H1 (cell line): ENCODE measurements around the gene SLC46A3. TPM values are rescaled to one million over a fixed set of nuclear protein-coding genes. Genes with fewer than 3 reads are reported as not detected.

ENCODE experiments used
- CTCF ChIA-PET: fragments of 300-600 bp; sonication (Branson Sonifier 250); formaldehyde crosslinking; loops from one replicate; lab custom pipeline; 2021; ENCODE audit not compliant: partially characterized antibody; lab: Charles Lee
- POLR2A ChIA-PET: fragments of 300-600 bp; sonication (Branson Sonifier 250); formaldehyde crosslinking; loops from one replicate; lab custom pipeline; 2021; ENCODE audit warnings: inconsistent platforms; ENCODE audit not compliant: partially characterized antibody; lab: Charles Lee
- DNase-seq, 2 experiments: peaks; one replicate each; pipeline versions ENCODE4 v3.0.0 to v3.0.0-alpha.2; 2010 to 2022; ENCODE audit warnings: low spot score in 2 of 2, low read depth in 1 of 2, mixed read lengths in 1 of 2
- FAIRE-seq: peaks from 2 replicates; lab custom pipeline; 2011; peaks lifted over from hg19 to GRCh38; lab: Jason Lieb, UNC
- H2AFZ ChIP-seq: 2 replicates; pipeline ENCODE4 v1.8.1; 2012; ENCODE audit warnings: low read length, inconsistent platforms
- H2AK5ac ChIP-seq: 2 replicates; pipeline ENCODE4 v1.6.1; 2013; ENCODE audit warnings: low read depth, low read length
- H2BK120ac ChIP-seq: replicated peaks from 2 replicates; pipeline ENCODE3; 2013; ENCODE audit warnings: low read depth, low read length, inconsistent platforms
- H2BK12ac ChIP-seq: 2 replicates; pipeline ENCODE4 v1.6.1; 2013; ENCODE audit warnings: low read depth, low read length
- H2BK15ac ChIP-seq: 2 replicates; pipeline ENCODE4 v1.6.1; 2013; ENCODE audit warnings: low read length
- H2BK20ac ChIP-seq: 2 replicates; pipeline ENCODE4 v1.6.1; 2013; ENCODE audit warnings: low read length
- H2BK5ac ChIP-seq: 2 replicates; pipeline ENCODE4 v1.6.1; 2013; ENCODE audit warnings: low read depth, low read length
- H3K14ac ChIP-seq: 2 replicates; pipeline ENCODE4 v1.6.1; 2013; ENCODE audit warnings: inconsistent platforms; ENCODE audit not compliant: insufficient read length
- H3K18ac ChIP-seq: 2 replicates; pipeline ENCODE4 v1.6.1; 2013; ENCODE audit warnings: low read length; ENCODE audit errors: extremely low read depth
- H3K23ac ChIP-seq: 2 replicates; pipeline ENCODE4 v1.6.1; 2013; ENCODE audit warnings: inconsistent platforms; ENCODE audit not compliant: insufficient read length
- H3K23me2 ChIP-seq: 2 replicates; pipeline ENCODE4 v1.6.1; 2013; ENCODE audit warnings: low read depth, low read length
- H3K27ac ChIP-seq: 2 replicates; pipeline ENCODE4 v1.6.1; 2011; ENCODE audit warnings: low read depth, low read length, inconsistent platforms
- H3K27me3 ChIP-seq, 4 experiments: replicated peaks in 1 of 4; 1 replicate in 1 of 4; 2 replicates in 3 of 4; pipeline versions ENCODE4 v1.6.1 to v1.8.1; 2011 to 2013; ENCODE audit warnings: low read length in 3 of 4, mild to moderate bottlenecking in 3 of 4, inconsistent platforms in 2 of 4, mixed read lengths in 2 of 4, moderate library complexity in 1 of 4; ENCODE audit not compliant: control insufficient read depth in 3 of 4, insufficient read depth in 3 of 4; ENCODE audit errors: extremely low read depth in 1 of 4
- H3K36me3 ChIP-seq, 4 experiments: 2 replicates each; pipeline versions ENCODE4 v1.6.1 to v1.8.1; 2011 to 2013; ENCODE audit warnings: mild to moderate bottlenecking in 4 of 4, low read length in 3 of 4, moderate library complexity in 2 of 4, control low read depth in 1 of 4, inconsistent platforms in 1 of 4; ENCODE audit not compliant: insufficient read depth in 4 of 4, control insufficient read depth in 2 of 4
- H3K4ac ChIP-seq: replicated peaks from 2 replicates; pipeline ENCODE3; 2013; ENCODE audit warnings: low read length, low read depth, mixed read lengths, inconsistent platforms; ENCODE audit not compliant: insufficient read length
- H3K4me1 ChIP-seq, 4 experiments: replicated peaks in 1 of 4; 1 replicate in 1 of 4; 2 replicates in 3 of 4; pipeline versions ENCODE4 v1.6.1 to v1.8.1; 2011 to 2013; ENCODE audit warnings: low read length in 3 of 4, inconsistent platforms in 2 of 4, mixed read lengths in 1 of 4; ENCODE audit not compliant: insufficient read depth in 4 of 4, control insufficient read depth in 3 of 4
- H3K4me2 ChIP-seq, 2 experiments: 2 replicates each; pipeline versions ENCODE4 v1.6.1 to v1.8.1; 2011 to 2013; ENCODE audit warnings: low read depth in 2 of 2, low read length in 2 of 2, control low read depth in 1 of 2, inconsistent platforms in 1 of 2, mild to moderate bottlenecking in 1 of 2; ENCODE audit not compliant: insufficient read depth in 1 of 2
- H3K4me3 ChIP-seq, 4 experiments: fragments of 200-600, 300-600 bp in 1 of 4; sonication (generic), shearing (Covaris generic), sonication (Bioruptor Twin) in 1 of 4; 2 replicates each; pipeline versions ENCODE4 v1.5.1 to v1.8.1; 2011 to 2016; ENCODE audit warnings: low read length in 4 of 4, low read depth in 3 of 4, control low read depth in 2 of 4, inconsistent platforms in 2 of 4, mild to moderate bottlenecking in 2 of 4, mixed read lengths in 1 of 4, moderate library complexity in 1 of 4; ENCODE audit not compliant: insufficient read depth in 2 of 4; ENCODE audit errors: extremely low read depth in 1 of 4
- H3K56ac ChIP-seq: replicated peaks from 2 replicates; pipeline ENCODE3; 2013; ENCODE audit warnings: low read depth, mild to moderate bottlenecking, mixed read lengths, low read length, inconsistent platforms; ENCODE audit not compliant: insufficient read length
- H3K79me1 ChIP-seq: 2 replicates; pipeline ENCODE4 v1.6.1; 2013; ENCODE audit warnings: low read depth, low read length, control low read depth
- H3K79me2 ChIP-seq, 2 experiments: 2 replicates each; pipeline versions ENCODE4 v1.6.1 to v1.8.1; 2012 to 2013; ENCODE audit warnings: low read length in 2 of 2, mild to moderate bottlenecking in 2 of 2, inconsistent platforms in 1 of 2; ENCODE audit not compliant: insufficient read depth in 2 of 2, control insufficient read depth in 1 of 2
- H3K9ac ChIP-seq, 4 experiments: replicated peaks in 1 of 4; 1 replicate in 1 of 4; 2 replicates in 3 of 4; pipeline versions ENCODE4 v1.6.1 to v1.8.1; 2011 to 2013; ENCODE audit warnings: low read depth in 3 of 4, low read length in 3 of 4, control low read depth in 2 of 4, mild to moderate bottlenecking in 2 of 4, moderate library complexity in 2 of 4, inconsistent platforms in 1 of 4; ENCODE audit errors: extremely low read depth in 1 of 4
- H3K9me3 ChIP-seq, 2 experiments: 2 replicates each; pipeline versions ENCODE4 v1.6.1 to v1.8.1; 2012 to 2013; ENCODE audit warnings: mild to moderate bottlenecking in 2 of 2, moderate library complexity in 2 of 2, control low read depth in 1 of 2, inconsistent platforms in 1 of 2, low read depth in 1 of 2, low read length in 1 of 2, mixed read lengths in 1 of 2; ENCODE audit not compliant: insufficient read depth in 2 of 2
- H4K20me1 ChIP-seq, 2 experiments: replicated peaks in 1 of 2; 2 replicates each; pipeline versions ENCODE3 to v1.8.1; 2011 to 2013; ENCODE audit warnings: inconsistent platforms in 2 of 2, low read length in 2 of 2, mild to moderate bottlenecking in 1 of 2; ENCODE audit not compliant: insufficient read depth in 2 of 2, control insufficient read depth in 1 of 2
- H4K5ac ChIP-seq: 2 replicates; pipeline ENCODE4 v1.6.1; 2013; ENCODE audit warnings: low read length, low read depth, mixed read lengths, inconsistent platforms; ENCODE audit not compliant: insufficient read length
- H4K8ac ChIP-seq: 2 replicates; pipeline ENCODE4 v1.8.0; 2013; ENCODE audit warnings: mild to moderate bottlenecking, moderate library complexity, low read length, inconsistent platforms; ENCODE audit not compliant: insufficient read depth; ENCODE audit errors: extremely low read depth
- H4K91ac ChIP-seq: replicated peaks from 2 replicates; pipeline ENCODE3; 2013; ENCODE audit warnings: low read length, mixed read lengths, inconsistent platforms; ENCODE audit not compliant: insufficient read length
- CHD2 ChIP-seq: IDR thresholded peaks from 2 replicates; pipeline ENCODE4 v1.6.1; 2012; ENCODE audit warnings: low read length, improper control_type of control experiment
- CREB1 ChIP-seq: IDR thresholded peaks from 2 replicates; pipeline ENCODE4 v1.6.1; 2012; ENCODE audit warnings: inconsistent platforms
- KDM5A ChIP-seq: fragments of 200-600 bp; IDR thresholded peaks from 2 replicates; pipeline ENCODE4 v1.7.1; 2012; ENCODE audit warnings: mild to moderate bottlenecking, low read length, inconsistent platforms, mixed read lengths
- RNF2 ChIP-seq: fragments of 200-900, 300-1000 bp; sonication (generic); IDR thresholded peaks from 2 replicates; pipeline ENCODE4 v1.7.1; 2016; ENCODE audit warnings: borderline replicate concordance, low read depth, mild to moderate bottlenecking, antibody characterized with exemption, low read length; ENCODE audit not compliant: poor library complexity, severe bottlenecking; ENCODE audit errors: missing control alignments
- polyA plus RNA-seq, 7 experiments: library from polyadenylated mRNA; depleted of rRNA in 3 of 7; stranded (reverse) in 5 of 7; unstranded in 2 of 7; fragments of >200 nt in 5 of 7; fragments of 200-250 nt in 2 of 7; gene quantifications; 1 replicate in 5 of 7; 2 replicates in 1 of 7; 4 replicates in 1 of 7; pipeline versions ENCODE4 v1.2.1 to v1.2.3, GENCODE V29; 2011 to 2013; ENCODE audit warnings: missing spikeins in 2 of 7, mixed read lengths in 2 of 7
- total RNA-seq: library from RNA; stranded (reverse); fragmentation: NEBNext Ultra II Directional; extraction: Animal tissue kit (Norgen Biotek cat#: 25700); gene quantifications from 2 replicates; pipeline ENCODE4 v1.2.1, GENCODE V29; 2021

The SLC46A3 gene
- total and polyA plus RNA-seq, 2 of the 8 experiments (the other 6 are each of a cell fraction or from before 2014, with no cell fraction given): 0.39 to 0.67 TPM

DNA sequence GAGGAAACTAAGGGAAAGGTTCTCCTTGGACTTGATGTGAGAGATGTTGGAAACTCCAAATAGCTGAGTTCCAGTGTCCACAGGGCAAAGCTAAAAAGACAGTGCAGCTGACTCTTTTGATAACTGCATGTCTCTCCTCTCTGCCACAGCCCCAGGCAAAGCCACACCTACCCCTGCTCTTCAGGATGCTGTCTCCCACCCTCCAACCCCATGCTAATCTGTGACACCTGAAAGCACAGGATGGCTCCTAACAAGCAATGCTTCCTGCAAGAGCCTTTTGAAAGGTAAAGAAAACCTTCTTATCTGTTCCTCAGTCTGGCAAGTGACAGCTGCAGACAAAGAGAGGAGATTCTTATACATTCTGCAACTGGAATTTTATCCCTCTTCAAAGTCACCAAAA lies 14.5 kb downstream of the SLC46A3 start:
- Histone ChIP-seq H2BK5ac (no peak overlapping the region), H2BK120ac (no peak overlapping the region), H3K79me1 (no peaks in the 10 kb centered on the region), H4K20me1 (no peaks in the 10 kb centered on the region), H3K79me2 (no peaks in the 10 kb centered on the region), H3K14ac (no peak overlapping the region), H3K4ac (no peak overlapping the region), H2AFZ (no peak overlapping the region), H3K18ac (no peak overlapping the region), H3K36me3 (no peaks in the 10 kb centered on the region), H3K4me1 (no peaks in the 10 kb centered on the region), H4K8ac (no peak overlapping the region), H3K4me3 (no peak overlapping the region), H2BK12ac (no peak overlapping the region), H2BK20ac (no peak overlapping the region), H3K9me3 (no peaks in the 10 kb centered on the region), H3K56ac (no peak overlapping the region), H3K9ac (no peak overlapping the region), H2BK15ac (no peak overlapping the region; the same call in 1 of the 2 replicates), H3K23me2 (no peaks in the 10 kb centered on the region), H3K27ac (no peak overlapping the region), H4K5ac (no peak overlapping the region), H3K4me2 (no peak overlapping the region), H2AK5ac (no peak overlapping the region), H3K23ac (no peak overlapping the region), H4K91ac (no peak overlapping the region), H3K27me3 (no peaks in the 10 kb centered on the region)
- CTCF ChIA-PET: no interaction called here
- POLR2A ChIA-PET: interaction anchor here (1.3 kb wide), 1 partner anchor 10 kb away, joined by 8 read pairs; no protein-coding TSS in a partner anchor
- FAIRE-seq: no peak
- DNase-seq: no peak
- no peak for TF ChIP-seq RNF2
- no peak for TF ChIP-seq KDM5A
- TF ChIP-seq CHD2: no peak
- no peak for TF ChIP-seq CREB1
